Embryonic facial prominence (tissue), 1 donor: ENCODE measurements around the gene PFN3.

ENCODE experiments used
- DNase-seq: peaks from one replicate; pipeline ENCODE4 v3.0.0-alpha.2; 2016; ENCODE audit errors: extremely low spot score

The PFN3 gene, protein sequence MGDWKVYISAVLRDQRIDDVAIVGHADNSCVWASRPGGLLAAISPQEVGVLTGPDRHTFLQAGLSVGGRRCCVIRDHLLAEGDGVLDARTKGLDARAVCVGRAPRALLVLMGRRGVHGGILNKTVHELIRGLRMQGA

DNA sequence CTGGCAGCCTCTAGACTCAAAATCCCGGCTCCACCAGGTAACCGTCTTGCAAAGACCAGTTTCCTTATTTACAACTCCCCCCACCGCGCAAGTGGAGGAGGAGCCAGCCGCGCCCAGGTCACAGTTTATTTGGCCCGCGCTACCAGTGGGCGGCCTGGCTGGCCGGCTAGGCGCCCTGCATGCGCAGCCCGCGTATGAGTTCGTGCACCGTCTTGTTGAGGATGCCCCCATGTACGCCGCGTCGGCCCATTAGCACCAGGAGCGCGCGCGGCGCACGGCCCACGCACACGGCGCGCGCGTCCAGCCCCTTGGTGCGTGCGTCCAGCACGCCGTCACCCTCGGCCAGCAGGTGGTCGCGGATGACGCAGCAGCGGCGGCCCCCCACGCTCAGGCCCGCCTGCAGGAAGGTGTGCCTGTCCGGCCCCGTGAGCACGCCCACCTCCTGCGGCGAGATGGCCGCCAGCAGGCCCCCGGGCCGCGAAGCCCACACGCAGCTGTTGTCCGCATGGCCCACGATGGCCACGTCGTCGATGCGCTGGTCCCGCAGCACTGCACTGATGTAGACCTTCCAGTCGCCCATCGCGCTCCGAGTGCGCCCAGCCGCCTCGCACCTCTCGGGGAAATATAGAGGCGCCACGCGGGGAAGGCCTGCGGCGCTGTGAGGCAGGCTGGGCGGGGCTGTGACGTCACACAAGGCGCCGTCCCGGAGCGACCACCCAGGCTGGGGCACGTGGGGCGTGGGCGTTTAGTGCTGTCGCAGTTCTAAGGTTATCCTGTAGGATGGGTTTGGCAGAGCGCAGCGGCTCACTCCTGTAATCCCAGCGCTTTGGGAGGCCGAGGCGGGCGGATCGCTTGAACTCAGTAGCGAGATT, at the start of gene PFN3:
Gene PFN3 (minus strand): TSS at position 665 of the 872 bp plus-strand sequence. CDS start 85 bp downstream, at position 580.
- peak; percentile 51 for DNase-seq

DNA sequence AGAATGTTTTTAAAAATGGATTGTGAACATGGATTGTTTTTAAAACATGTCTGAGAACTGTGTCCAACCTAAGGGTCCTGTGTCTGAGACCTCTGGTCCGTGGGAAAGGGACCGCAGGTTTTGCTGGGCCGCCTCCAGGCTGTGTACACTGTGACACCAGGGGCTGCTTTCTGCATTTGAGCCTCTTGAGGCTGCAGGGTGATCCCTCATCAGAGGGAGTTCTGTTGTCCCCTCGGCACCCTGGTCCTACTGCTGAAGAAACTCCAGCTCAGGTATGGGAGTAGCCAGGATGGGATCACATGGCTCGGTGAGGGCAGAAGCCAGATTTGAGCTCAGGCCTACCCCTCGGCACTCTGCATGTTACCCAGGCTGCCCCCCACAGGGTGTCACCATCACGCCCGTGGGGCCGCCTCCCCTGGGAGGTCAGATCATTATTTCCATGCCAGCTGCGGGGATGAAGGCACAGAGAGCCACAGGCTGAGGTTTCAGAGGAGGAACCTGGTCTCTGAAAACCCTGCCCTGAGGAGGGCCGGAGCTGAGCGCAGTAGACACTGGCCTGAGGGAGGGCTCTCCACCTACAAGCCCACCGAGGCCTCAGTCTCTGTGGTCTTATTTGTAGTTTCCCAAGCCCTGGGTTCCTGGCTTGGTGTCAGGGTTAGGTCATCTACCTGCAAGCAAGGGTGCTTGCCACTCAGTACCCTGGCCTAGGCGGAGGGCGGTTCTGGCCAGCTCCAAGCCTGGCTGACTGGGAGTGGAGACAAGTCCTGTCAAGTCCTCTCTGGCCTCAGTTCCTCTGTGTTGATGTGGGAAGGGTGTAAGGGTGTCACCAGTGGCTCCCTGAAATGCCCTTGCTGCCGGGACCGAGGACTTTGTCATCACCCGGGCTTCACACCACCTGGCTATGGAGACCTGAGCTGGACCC, 48.9 kb upstream of the PFN3 start:
- no peak for DNase-seq

DNA sequence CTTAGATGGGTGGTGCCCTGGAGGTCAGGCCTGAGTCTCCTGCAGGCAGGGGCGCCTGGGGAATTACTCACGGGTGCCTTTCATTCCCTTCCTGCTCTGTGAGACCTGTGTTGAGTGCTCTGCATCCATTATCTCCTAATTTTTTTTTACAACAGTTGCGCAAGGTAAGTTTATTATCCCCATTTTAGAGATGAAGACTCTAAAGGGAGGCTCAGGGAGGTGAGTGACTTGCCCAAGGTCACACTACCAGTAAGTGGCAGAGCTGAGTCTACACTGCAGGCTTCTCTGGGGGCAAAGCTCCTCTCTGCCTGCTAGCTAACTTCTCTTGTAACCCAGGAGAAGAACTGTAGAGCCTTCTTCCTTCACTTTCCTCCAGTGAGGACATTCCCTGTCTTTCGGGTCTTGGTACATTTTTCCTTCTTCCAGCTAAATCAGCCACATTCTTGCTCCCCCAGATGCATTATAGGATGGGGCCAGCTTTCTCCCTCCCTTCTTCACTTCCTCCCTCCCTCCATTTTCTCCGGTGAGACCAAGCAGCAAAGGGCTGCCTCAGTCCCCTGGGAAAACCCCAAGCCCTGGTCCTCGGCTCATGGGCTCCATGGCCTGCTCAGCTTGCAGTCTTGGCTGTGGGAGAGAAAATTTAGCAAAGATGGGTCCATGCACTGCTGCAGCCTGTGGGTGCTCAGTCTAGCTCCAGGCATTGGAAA, 47.9 kb upstream of the PFN3 start:
- no peak for DNase-seq

DNA sequence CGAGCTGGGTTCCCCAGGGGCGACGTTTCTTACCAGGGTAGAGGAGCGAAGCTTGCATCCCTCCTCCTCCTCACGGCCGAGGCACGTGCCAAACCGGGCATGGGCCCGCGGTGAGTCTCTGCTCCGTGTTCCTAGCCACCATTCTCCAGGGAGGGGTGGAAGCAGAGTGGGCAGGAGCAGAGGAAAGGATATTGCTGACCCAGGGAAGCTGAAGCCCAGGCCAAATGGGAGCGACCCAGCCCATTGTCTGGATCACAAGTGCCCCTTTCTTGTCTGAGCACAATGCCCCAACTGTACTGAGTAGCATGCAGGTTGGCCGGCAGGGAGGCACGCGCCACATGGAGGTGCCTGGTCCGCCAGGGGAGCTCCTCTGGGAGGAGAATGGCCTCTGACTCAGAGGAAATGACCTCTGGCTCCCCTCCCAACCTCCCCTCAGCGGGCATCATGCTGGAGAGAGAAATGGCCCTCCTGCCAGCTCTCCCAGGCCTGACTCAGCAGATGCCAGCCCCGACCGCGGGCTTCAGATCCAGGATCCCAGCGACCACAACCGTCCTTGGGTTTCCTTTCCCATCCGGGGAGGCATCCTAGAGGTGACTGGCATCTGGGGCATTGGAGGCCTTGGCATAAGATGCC, 47.3 kb upstream of the PFN3 start:
- DNase-seq, result no peak

DNA sequence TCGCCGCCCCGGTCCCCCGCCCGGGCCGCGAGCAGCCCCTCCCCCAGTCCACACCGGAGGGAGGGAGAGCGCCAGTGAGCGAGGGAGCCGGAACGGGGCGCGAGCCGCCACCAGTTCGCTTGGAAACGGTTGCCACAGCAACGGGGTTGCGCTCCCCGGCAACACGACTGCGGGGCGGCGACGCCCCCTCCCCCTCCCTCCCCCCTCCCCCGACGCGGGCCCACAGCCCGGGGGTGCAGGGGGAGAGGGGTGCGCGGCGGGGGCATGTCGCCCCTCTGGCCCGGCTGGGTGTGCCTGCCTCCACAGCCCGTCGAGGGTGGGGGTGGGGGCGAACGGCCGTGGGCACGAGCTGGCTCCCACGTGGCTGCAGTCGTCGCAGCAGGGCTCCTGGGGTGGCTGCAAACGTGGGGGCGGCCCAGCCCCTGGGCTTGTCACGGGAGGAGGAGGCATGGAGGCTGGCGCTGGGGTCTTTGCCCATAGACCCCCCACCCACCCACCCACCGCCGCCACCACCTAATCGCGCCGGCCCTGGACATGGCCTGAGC, 46.7 kb upstream of the PFN3 start:
- no peak for DNase-seq

DNA sequence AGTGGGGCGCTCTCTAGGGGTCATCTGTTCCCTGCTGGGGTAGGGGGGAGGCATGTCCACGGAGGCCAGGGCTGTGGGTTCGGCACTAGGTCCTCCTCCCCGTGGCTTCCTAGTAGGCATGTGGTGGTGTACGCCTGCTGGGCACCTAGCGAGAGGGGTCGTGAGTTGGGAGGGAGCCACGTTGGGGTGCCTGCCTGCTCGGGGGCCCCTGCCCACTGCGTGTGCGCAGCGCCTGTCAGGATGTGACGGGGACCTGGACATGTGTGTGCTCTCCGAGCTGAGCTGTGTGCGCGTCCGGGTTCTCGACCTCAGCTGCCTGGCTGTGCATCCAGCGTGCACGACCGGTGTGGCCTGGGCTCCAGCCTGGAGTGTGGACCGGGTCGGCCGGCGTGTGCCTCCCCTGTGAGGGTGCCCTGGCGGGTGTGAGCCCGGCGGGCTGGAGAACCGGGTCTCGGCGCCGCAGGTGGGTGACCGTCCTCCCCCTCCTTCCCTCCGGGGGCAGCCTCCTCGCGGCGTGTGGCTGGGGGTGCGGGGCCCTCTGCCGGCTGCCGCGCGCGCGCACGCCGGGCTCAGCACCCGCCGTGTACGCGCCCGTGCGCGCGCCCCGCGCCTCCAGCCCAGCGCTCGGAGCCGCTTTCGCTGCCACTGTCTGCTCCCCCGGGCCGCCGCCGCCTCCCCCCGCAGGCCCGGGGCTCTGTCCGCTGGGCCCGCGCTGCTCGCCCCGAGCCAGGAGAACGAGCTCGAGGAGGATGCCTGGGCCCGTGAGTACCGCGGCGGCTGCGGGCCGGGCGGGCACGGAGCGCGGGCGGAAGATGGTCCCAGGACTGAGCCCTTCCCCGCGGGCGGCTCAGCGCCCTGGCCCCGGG, 46.0 kb upstream of the PFN3 start, which contains the start of gene PRR7:
Gene PRR7 (plus strand): TSS at position 615 of the 866 bp plus-strand sequence. CDS start 8,254 bp downstream, outside the sequence.
- DNase-seq, result no peak

DNA sequence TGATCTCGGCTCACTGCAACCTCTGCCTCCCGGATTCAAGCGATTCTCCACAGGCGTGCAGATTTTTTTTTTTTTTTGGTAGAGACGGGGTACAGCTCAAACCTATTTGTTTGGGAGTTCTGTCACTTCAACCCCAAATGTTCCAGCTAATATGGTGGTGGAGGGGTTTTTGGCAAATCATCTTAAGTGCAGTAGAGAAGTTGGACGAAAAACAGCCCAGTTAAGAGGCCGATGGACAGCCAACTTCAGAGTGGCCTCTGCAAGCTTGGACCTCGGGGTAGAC, 45.4 kb upstream of the PFN3 start:
- no peak for DNase-seq

DNA sequence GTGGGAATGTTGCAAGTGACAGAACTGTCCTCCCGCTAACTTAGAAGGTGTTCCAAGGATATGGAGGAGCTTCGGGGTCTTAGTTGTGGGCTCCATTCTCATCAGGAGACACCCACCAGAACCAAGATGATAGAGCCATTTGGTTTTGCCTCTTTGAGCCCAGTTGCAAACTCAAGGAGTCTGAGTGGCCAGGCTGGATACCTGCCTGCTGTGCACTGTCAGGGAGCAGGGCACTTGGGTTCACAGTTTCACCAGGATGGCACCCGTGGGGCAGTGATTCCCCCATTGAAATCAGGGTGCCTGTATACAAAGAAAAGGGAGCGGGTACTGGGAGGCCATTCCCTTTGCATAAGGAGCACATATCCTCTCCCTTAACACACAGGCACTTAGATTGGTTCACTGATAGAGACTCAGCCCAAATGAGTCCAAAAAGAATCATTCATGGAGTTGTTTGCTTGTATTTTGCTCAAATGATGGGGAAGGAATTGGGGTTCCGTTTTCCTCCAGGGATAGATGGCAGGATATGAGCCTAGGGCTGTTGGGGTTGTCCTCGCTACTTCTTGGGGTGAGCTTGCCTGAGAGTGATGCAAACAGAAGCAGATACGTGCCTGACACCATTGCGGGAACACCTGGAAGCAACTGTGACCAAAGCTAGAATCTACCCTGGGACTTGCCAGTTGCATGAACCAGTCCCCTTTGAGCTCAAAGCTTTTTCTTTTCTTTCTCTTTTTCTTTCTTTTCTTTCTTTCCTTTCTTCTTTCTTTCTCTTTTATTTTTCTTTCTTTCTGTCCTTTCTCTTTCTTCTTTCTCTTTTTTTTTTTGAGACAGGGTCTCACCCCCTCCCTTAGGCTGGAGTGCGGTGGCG, 44.8 kb upstream of the PFN3 start:
- no peak for DNase-seq

DNA sequence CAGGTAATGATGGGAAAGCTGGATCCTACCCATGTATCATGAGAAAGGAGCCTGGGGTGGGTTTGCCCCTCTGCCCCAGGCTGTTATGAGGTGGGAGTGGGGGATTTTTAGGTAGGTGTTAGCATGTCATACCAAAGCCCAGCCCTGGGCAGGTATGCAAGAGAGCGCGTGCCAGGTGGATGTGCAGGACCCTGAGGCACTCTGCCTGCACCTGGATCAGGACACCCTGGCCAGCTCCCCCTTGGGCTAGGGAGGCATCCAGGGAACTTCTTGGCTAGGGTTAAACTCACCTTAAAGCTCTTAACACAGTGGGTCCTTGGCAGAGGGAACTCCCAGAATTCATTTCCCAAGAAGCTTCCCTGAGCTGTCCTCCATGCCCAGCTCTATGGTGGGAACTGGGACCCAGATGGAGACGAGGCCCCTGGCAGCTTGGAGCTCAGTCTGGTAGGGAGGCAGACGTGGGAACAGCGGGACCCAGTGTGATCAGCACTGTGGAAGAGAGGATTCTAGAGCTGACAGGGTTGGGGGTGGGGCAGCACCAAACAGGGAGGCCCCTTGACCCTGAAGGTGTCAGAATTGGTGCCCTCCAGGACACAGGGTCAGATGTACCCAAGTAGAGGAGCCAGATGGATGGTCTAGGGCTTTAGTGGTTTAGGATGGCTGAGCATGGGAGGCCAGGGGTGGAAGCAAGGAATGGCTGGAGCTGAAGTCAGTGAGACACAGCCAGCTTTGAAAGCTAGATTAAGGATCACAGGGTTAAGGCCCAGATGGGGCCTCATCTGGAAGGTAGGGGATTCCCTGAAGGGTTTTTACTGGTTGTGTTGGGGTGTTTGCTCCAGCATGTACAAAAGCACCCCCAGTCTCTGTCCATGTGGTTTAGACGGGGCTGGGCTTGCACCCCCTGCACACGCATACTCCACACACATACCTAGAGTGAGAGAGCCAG, 43.9 kb upstream of the PFN3 start:
- no peak for DNase-seq

DNA sequence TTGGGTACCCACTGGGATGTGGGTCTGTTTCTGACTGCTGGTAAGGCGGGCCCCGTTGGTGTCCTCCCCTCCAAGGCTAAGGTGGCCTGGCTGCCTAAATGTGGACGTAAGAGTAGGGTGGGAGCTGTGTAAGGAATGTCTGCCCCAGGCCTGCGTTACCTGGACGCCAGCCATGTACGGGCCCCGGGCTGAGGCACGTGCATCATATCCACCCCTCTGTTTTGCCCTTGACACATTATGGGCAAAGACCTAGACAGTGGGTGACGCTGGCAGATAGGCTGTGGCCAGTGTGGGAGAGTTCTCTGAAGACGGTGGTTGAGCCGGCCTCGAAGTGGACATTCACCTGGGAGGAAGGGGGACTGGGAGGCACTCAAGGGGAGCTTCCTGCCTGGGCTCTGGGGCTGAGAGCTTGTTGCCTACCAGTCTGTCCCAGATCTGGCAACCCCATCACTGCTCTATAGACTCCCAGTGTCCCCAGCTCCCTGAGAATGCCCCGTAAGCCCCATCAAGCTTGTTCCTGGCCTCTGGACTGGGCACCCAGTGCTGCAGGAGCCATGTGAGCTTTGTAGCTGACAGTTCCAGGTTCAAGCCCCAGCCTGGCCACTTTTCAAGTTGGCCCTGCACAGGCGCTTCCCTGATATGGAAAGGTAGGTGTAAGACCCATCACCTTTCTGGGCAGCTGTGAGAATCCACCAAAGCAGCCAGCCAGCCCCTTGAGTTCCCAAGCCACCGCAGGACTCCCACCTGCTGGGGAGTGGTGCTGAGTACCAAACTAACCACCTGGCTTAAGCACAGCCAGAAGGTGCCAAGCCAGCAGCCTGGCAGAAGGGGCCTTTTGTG, 42.9 kb upstream of the PFN3 start:
- no peak for DNase-seq

DNA sequence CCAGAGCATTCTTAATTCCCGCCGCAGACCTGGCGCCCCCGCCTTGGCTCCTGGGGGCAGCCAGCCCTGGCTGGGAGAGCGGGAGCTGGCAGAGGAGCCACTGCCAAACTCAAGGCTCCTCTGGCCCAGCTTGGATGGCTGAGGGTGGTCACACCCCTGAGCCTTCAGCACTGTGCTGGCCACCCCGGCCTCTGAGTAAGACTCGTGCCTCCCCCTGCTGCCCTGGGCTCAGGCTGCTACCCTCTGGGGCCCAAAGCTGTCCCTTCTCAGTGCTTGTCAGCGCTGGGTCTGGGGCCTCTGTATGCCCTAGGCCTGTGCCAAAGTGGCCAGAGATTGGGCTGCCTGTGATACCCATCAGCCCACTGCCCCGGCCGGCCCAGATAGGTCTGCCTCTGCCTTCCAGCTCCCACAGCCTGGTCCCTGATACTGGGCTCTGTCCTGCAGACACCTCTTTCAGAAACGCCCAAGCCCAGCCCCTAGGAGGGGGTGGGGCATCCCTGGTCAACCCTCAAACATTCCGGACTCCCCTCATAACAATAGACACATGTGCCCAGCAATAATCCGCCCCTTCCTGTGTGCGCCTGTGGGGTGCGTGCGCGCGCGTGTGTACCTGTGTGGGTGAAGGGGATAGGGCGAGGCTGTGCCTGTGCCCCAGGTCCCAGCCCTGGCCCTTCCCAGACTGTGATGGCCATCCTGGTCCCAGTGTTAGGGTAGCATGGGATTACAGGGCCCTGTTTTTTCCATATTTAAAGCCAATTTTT, 41.8 kb upstream of the PFN3 start:
- DNase-seq, result no peak

DNA sequence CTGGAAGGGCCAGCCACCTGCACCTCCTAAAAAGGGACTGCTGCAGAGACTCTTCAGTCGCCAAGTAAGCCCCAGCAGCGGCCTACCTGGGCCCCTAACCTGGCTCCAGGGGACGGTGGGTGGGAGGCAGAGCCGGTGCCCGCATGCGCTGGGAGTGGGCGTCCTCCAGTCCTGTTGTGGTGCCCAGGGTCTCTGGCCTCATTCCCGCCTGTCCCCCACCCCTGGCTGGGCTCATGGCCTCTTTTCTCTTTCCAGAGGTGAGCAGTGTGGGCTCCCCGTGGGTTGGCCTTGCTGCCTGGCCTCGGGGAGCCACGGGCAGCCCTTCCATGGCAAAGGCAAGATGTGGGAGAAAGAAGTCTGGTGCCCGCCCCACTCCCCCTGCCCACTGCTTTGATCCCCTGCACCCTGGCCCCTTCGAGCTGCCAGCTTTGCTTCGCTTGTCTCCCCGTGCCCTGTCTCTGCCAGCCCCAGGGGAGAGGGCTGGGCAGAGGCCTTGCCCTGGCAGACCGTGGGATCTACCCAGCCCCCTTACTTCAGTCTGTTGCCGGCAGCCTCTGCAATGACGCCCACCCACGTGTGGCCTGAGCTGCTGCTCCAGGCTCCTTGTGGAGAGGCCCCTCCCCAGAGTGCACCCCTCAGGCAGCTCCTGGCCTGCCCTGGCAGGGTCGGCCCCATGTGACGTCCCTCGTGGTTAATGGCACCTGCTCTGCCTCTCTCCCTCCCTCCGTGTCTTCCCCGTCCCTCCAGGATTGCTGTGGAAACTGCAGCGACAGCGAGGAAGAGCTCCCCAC, 40.7 kb upstream of the PFN3 start:
- no peak for DNase-seq

DNA sequence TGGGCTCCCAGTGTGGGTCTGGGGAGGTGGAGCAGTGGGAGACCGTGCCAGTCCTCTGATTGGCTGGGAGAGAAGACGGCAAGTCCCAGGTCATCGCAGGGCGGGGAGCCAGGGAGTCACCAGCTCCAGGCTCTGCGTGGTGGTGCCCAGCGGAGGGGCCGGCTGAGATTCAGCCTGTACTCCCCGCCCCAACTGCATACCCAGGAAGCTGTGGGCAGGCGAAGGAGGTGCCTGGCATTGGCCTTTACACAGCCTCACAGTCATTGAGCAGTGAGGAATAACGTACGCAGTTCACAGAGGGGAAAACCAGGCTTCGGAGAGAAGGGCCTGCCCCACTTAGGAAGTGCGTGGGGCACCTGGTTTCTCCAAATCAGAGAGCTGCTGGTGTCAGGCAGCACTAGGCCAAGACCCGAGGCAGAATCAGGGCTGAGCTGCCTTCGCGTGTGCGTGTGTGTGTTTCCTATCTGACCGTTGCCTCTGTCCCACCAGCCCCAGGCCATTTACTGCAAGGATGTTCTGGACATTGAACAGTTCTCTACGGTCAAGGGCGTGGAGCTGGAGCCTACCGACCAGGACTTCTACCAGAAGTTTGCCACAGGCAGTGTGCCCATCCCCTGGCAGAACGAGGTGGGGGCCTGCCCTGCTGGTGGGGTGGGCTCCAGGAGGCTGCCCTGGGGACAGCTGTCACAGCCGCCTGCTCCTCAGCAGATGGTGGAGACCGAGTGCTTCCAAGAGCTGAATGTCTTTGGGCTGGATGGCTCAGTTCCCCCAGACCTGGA, 39.9 kb upstream of the PFN3 start:
- no peak for DNase-seq

DNA sequence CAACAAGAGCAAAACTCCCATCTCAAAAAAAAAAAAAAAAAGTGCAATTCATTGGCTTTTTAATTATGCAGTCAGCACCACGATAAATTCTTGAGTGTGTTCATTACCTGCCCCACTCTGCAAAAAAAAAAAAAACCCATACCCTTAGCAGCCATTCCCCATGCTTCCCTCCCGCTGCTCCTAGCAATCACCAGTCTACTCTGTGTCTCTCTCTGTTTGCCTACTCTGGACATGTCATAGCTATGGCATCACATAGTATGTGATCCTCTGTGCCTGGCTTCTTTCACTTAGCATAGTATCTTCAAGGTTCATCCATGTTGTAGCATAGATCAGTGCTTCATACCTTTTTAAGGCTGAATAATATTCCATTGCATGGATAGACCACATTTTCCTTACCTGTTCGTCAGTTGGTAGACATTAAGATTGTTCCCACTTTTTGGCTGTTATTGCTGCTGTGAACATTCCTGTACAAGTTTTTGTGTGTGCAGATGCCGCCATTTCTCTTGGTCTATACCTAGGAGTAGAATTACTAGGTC, 39.1 kb upstream of the PFN3 start:
- DNase-seq, result no peak
